SK-N-SH (cell line): ENCODE measurements around the gene ALDH1L2. TPM values are rescaled to one million over a fixed set of nuclear protein-coding genes. Genes with fewer than 3 reads are reported as not detected.

ENCODE experiments used
- CTCF ChIA-PET: fragments of 300-600, 350-600 bp; formaldehyde crosslinking; extraction: SDS; loops from one replicate; lab custom pipeline; 2021; lab: Yijun Ruan, JAX
- POLR2A ChIA-PET: fragments of 350-600 bp; sonication (Branson Sonifier 250); formaldehyde crosslinking; extraction: SDS; loops from one replicate; lab custom pipeline; 2020; ENCODE audit warnings: antibody characterized with exemption, inconsistent platforms; lab: Yijun Ruan, JAX
- DNase-seq: peaks from one replicate; pipeline ENCODE4 v3.0.0; 2012
- H2AFZ ChIP-seq: fragments of 200-600 bp; sonication (generic); 2 replicates; pipeline ENCODE4 v1.8.1; 2016; ENCODE audit warnings: antibody characterized with exemption, mild to moderate bottlenecking, low read depth
- H3F3A ChIP-seq: fragments of 200-600 bp; sonication (generic); replicated peaks from 2 replicates; pipeline ENCODE3; 2016; ENCODE audit warnings: antibody characterized with exemption, mild to moderate bottlenecking; ENCODE audit not compliant: insufficient read depth
- H3K27ac ChIP-seq, 2 experiments: fragments of 200-500 bp in 1 of 2; fragments of 200-600 bp in 1 of 2; sonication (Bioruptor generic) in 1 of 2; sonication (generic), shearing (Covaris generic) in 1 of 2; 2 replicates each; pipeline versions ENCODE4 v1.5.1 to v1.6.1; 2014 to 2016; ENCODE audit warnings: low read depth in 2 of 2, inconsistent platforms in 1 of 2, low read length in 1 of 2, mild to moderate bottlenecking in 1 of 2, mixed read lengths in 1 of 2
- H3K27me3 ChIP-seq: fragments of 200-600 bp; sonication (generic), shearing (Covaris generic); 2 replicates; pipeline ENCODE4 v1.6.1; 2016; ENCODE audit warnings: mixed run types; ENCODE audit not compliant: insufficient read depth
- H3K36me3 ChIP-seq, 2 experiments: fragments of 200-500 bp in 1 of 2; fragments of 200-600 bp in 1 of 2; sonication (Bioruptor generic) in 1 of 2; sonication (generic) in 1 of 2; replicated peaks in 1 of 2; 2 replicates each; pipeline versions ENCODE3 to v1.5.1; 2014 to 2016; ENCODE audit warnings: low read length in 1 of 2, mild to moderate bottlenecking in 1 of 2; ENCODE audit not compliant: insufficient read depth in 2 of 2, control insufficient read depth in 1 of 2
- H3K4me1 ChIP-seq, 2 experiments: fragments of 200-500 bp in 1 of 2; fragments of 200-600 bp in 1 of 2; sonication (Bioruptor generic) in 1 of 2; sonication (generic), shearing (Covaris generic) in 1 of 2; 2 replicates each; pipeline versions ENCODE4 v1.5.1 to v1.6.1; 2014 to 2016; ENCODE audit warnings: low read depth in 1 of 2, low read length in 1 of 2, mixed run types in 1 of 2; ENCODE audit not compliant: insufficient read depth in 2 of 2, control insufficient read depth in 1 of 2
- H3K4me2 ChIP-seq: fragments of 200-600 bp; sonication (generic), shearing (Covaris generic); 2 replicates; pipeline ENCODE4 v1.6.1; 2017; ENCODE audit warnings: mixed run types
- H3K4me3 ChIP-seq, 2 experiments: fragments of 200-500 bp in 1 of 2; fragments of 200-600 bp in 1 of 2; sonication (Bioruptor generic) in 1 of 2; sonication (generic), shearing (Covaris generic) in 1 of 2; 2 replicates each; pipeline versions ENCODE4 v1.5.1 to v1.8.1; 2014 to 2016; ENCODE audit warnings: low read depth in 2 of 2, inconsistent platforms in 1 of 2, low read length in 1 of 2, mild to moderate bottlenecking in 1 of 2, mixed read lengths in 1 of 2, moderate library complexity in 1 of 2
- H3K79me2 ChIP-seq: fragments of 200-600 bp; sonication (generic); 2 replicates; pipeline ENCODE4 v1.8.1; 2017; ENCODE audit warnings: mild to moderate bottlenecking; ENCODE audit not compliant: insufficient read depth
- H3K9ac ChIP-seq: fragments of 200-600 bp; sonication (generic); 2 replicates; pipeline ENCODE4 v1.6.1; 2017; ENCODE audit warnings: mixed run types
- H3K9me2 ChIP-seq: fragments of 200-600 bp; sonication (generic); 2 replicates; pipeline ENCODE4 v1.6.1; 2017; ENCODE audit warnings: mixed run types
- H3K9me3 ChIP-seq: fragments of 200-600 bp; sonication (generic); 2 replicates; pipeline ENCODE4 v1.6.1; 2017; ENCODE audit warnings: mixed run types, mild to moderate bottlenecking, moderate library complexity
- H4K20me1 ChIP-seq: fragments of 200-600 bp; sonication (generic); 2 replicates; pipeline ENCODE4 v1.6.1; 2017; ENCODE audit warnings: mild to moderate bottlenecking, mixed run types; ENCODE audit not compliant: insufficient read depth
- ELF1 ChIP-seq: IDR thresholded peaks from 2 replicates; pipeline ENCODE4 v1.4.0; 2012
- EZH2phosphoT487 ChIP-seq: fragments of 200-600 bp; sonication (generic); IDR thresholded peaks from 2 replicates; pipeline ENCODE4 v1.6.1; 2017; ENCODE audit warnings: low read depth, mixed run types, mild to moderate bottlenecking, antibody characterized with exemption, moderate library complexity, borderline replicate concordance
- FOSL2 ChIP-seq: IDR thresholded peaks from 2 replicates; pipeline ENCODE4 v1.4.0; 2012; ENCODE audit warnings: low read depth, mild to moderate bottlenecking, moderate library complexity, borderline replicate concordance
- FOXM1 ChIP-seq: IDR thresholded peaks from 2 replicates; pipeline ENCODE4 v1.4.0; 2012; ENCODE audit warnings: low read depth, mild to moderate bottlenecking
- GABPA ChIP-seq: IDR thresholded peaks from 2 replicates; pipeline ENCODE4 v1.4.0; 2012; ENCODE audit warnings: low read depth, mild to moderate bottlenecking
- GATA2 ChIP-seq: sonication (generic); formaldehyde crosslinking; IDR thresholded peaks from 2 replicates; pipeline ENCODE4 v1.5.0; 2020; ENCODE audit warnings: mild to moderate bottlenecking, missing genetic modification reagents
- NFIC ChIP-seq: IDR thresholded peaks from 2 replicates; pipeline ENCODE4 v1.4.0; 2012; ENCODE audit warnings: borderline replicate concordance
- NRF1 ChIP-seq: IDR thresholded peaks from 2 replicates; pipeline ENCODE4 v1.6.1; 2012; ENCODE audit warnings: low read depth, mild to moderate bottlenecking, low read length
- POLR2AphosphoS5 ChIP-seq: IDR thresholded peaks from 2 replicates; pipeline ENCODE4 v1.6.1; 2012; ENCODE audit warnings: low read depth, low read length
- RCOR1 ChIP-seq: fragments of 150-350 bp; IDR thresholded peaks from 2 replicates; pipeline ENCODE4 v1.6.1; 2017; ENCODE audit warnings: antibody characterized with exemption, low read length
- RFX5 ChIP-seq: IDR thresholded peaks from 2 replicates; pipeline ENCODE4 v1.6.1; 2012; ENCODE audit warnings: mild to moderate bottlenecking, improper control_type of control experiment, low read length
- RXRA ChIP-seq: IDR thresholded peaks from 2 replicates; pipeline ENCODE4 v1.4.0; 2012; ENCODE audit warnings: low read depth, mild to moderate bottlenecking, borderline replicate concordance
- SIN3A ChIP-seq: IDR thresholded peaks from 2 replicates; pipeline ENCODE4 v1.6.1; 2012; ENCODE audit warnings: low read depth, mild to moderate bottlenecking, low read length, moderate library complexity, borderline replicate concordance
- SMC3 ChIP-seq: IDR thresholded peaks from 2 replicates; pipeline ENCODE4 v1.6.1; 2012; ENCODE audit warnings: low read depth, low read length, improper control_type of control experiment
- TAF1 ChIP-seq: IDR thresholded peaks from 2 replicates; pipeline ENCODE4 v1.6.1; 2012; ENCODE audit warnings: low read depth, mild to moderate bottlenecking, low read length, moderate library complexity, borderline replicate concordance
- TCF12 ChIP-seq: IDR thresholded peaks from 2 replicates; pipeline ENCODE4 v1.4.0; 2012
- TEAD4 ChIP-seq: IDR thresholded peaks from 2 replicates; pipeline ENCODE4 v1.4.0; 2012; ENCODE audit warnings: mild to moderate bottlenecking, borderline replicate concordance; ENCODE audit not compliant: insufficient read depth
- YY1 ChIP-seq: IDR thresholded peaks from 2 replicates; pipeline ENCODE4 v1.4.0; 2012; ENCODE audit warnings: low read depth, mild to moderate bottlenecking
- WGBS: methylation state at CpG from one replicate; pipeline ENCODE4 v1.1.6; 2017; ENCODE audit warnings: low lambda C conversion rate; 5-methylcytosine and 5-hydroxymethylcytosine counted together
- polyA plus RNA-seq, 3 experiments: library from polyadenylated mRNA; depleted of rRNA; stranded (reverse); fragments of >200 nt; gene quantifications; 2 replicates each; pipeline ENCODE4 v1.2.3, GENCODE V29; 2012
- TF ChIP-seq, protein P1 (sequence below): IDR thresholded peaks from 2 replicates; pipeline ENCODE4 v1.4.0; 2012; ENCODE audit warnings: low read depth, borderline replicate concordance

The ALDH1L2 gene
- polyA plus RNA-seq, 1 of the 3 experiments (the other 2 are of a cell fraction), result 1.9 TPM

DNA sequence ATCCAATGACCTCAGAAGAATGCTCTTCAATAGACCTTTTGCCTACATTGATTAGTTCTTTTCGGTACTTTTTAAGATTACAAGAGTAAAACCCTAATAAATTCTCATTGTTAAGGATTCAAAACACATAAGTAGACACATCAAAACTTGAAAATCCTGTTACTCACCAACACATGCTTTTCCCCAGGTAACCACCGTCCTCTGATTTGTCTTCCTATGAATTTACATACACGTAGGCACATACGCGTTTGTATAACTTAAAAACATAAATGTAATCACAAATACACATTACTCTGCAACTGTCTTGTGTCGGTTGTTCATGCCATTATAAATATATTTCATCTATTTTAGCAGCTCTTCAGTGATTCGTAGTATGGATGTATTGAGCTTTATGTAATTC is 22.4 kb upstream of the ALDH1L2 start:
- Histone ChIP-seq H3K4me3 (peak overlapping the region; percentile 83 to 99), H3K27ac (no peak overlapping the region; a peak in 2 of 4 replicates), H3K9ac (peak overlapping the region; percentile 92; the same call in 1 of the 2 replicates), H3K9me2 (no peaks in the 10 kb centered on the region), H3K9me3 (no peaks in the 10 kb centered on the region), H3K36me3 (peaks cover 5 to 8% of the 10 kb centered on the region in 2 experiments)
- no peak for DNase-seq
- CTCF ChIA-PET, result interaction anchor here (1.0 to 1.5 kb wide), 2 partner anchors 21 to 725 kb away, joined by 3 read pairs; no protein-coding TSS in a partner anchor
- TF ChIP-seq TEAD4 (no peak), SIN3A (no peak), FOSL2 (no peak), RFX5 (no peak), TCF12 (no peak), SMC3 (no peak), NFIC (no peak), ELF1 (no peak), EZH2phosphoT487 (no peak)
- TF ChIP-seq, all 33 proteins: peak for 0
- Histone ChIP-seq H3F3A (peaks cover 32% of the 10 kb centered on the region), H3K4me1 (peaks cover 6 to 16% of the 10 kb centered on the region in 2 experiments; a peak in 3 of 4 replicates), H3K27me3 (no peaks in the 10 kb centered on the region), H3K4me2 (peak overlapping the region; percentile 80), H4K20me1 (peaks cover 25% of the 10 kb centered on the region), H3K79me2 (peaks cover 40% of the 10 kb centered on the region), H2AFZ (peak overlapping the region; percentile 95)
- WGBS, result 66% methylated on average over 7 of the region's 7 CpGs
- POLR2A ChIA-PET, result interaction anchor here (1.8 to 2.3 kb wide), 2 partner anchors 23 to 1141 kb away, joined by 5 to 13 read pairs; partner anchors contain the start of genes ALDH1L2 and TDG

DNA sequence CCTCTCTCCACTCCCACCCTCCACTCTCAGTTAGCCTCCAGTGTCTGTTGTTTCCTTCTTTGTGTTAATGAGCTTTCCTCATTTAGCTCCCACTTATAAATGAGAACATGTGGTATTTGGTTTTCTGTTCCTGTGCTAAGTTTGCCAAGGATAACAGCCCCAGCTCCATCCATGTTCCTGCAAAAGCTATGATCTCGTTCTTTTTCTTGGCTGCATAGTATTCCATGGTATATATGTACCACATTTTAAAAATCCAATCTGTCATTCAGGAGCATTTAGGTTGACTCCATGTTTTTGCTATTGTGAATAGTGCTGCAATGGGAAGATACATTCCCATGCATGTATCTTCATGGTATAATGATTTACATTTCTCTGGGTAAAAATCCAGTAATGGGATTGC is 20.5 kb upstream of the ALDH1L2 start:
- peaks cover 4 to 10% of the 10 kb centered on the region in 2 experiments; a peak in 2 of 4 replicates for H3K4me1 ChIP-seq
- no peaks in the 10 kb centered on the region for H3K27me3 ChIP-seq
- H2AFZ ChIP-seq, result no peak overlapping the region
- H3K4me2 ChIP-seq, result no peak overlapping the region
- CTCF ChIA-PET, result interaction anchor here (0.9 kb wide), 1 partner anchor 723 kb away, joined by 3 read pairs; no protein-coding TSS in a partner anchor
- no peak for DNase-seq
- POLR2A ChIA-PET, result no interaction called here
- H3K36me3 ChIP-seq, result no peaks in the 10 kb centered on the region
- no peak overlapping the region for H3K9ac ChIP-seq
- H3K27ac ChIP-seq, result no peak overlapping the region
- no peak overlapping the region for H3K4me3 ChIP-seq
- no peaks in the 10 kb centered on the region for H3K9me2 ChIP-seq
- TF ChIP-seq, protein P1, sequence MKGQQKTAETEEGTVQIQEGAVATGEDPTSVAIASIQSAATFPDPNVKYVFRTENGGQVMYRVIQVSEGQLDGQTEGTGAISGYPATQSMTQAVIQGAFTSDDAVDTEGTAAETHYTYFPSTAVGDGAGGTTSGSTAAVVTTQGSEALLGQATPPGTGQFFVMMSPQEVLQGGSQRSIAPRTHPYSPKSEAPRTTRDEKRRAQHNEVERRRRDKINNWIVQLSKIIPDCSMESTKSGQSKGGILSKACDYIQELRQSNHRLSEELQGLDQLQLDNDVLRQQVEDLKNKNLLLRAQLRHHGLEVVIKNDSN, result no peak
- TF ChIP-seq RCOR1 (no peak), SMC3 (no peak), TCF12 (no peak), FOSL2 (no peak), TAF1 (no peak), TEAD4 (no peak), GATA2 (CRISPR knock-in tag) (no peak), NRF1 (no peak), RXRA (no peak), YY1 (no peak), POLR2AphosphoS5 (no peak), GABPA (no peak), FOXM1 (no peak), NFIC (no peak)
- peaks cover 23% of the 10 kb centered on the region for H3F3A ChIP-seq
- WGBS, result 53% methylated on average over 1 of the region's 1 CpG
- H3K9me3 ChIP-seq, result no peaks in the 10 kb centered on the region
- H3K79me2 ChIP-seq, result peaks cover 22% of the 10 kb centered on the region
- peaks cover 12% of the 10 kb centered on the region; the same call in 1 of the 2 replicates for H4K20me1 ChIP-seq
